SK-N-MC (cell line): Measurements from ENCODE around the gene EPB41L4B.

Experiments used
- DNase-seq: peaks from one replicate; pipeline ENCODE4 v3.0.0-alpha.2; 2011; ENCODE audit warnings: low read depth, low spot score
- H3K27ac ChIP-seq: fragments of 200-600 bp; sonication (generic); 2 replicates; pipeline ENCODE4 v1.5.1; 2016; ENCODE audit warnings: mixed run types
- H3K36me3 ChIP-seq: fragments of 200-600 bp; sonication (generic); 2 replicates; pipeline ENCODE4 v1.6.1; 2017; ENCODE audit warnings: antibody characterized with exemption, low read length, mixed read lengths; ENCODE audit not compliant: insufficient read depth
- H3K4me3 ChIP-seq: fragments of 200-600 bp; sonication (generic); 2 replicates; pipeline ENCODE4 v1.5.1; 2016
- H3K9ac ChIP-seq: fragments of 200-600 bp; sonication (generic); 2 replicates; pipeline ENCODE4 v1.8.0; 2017; ENCODE audit warnings: mixed run types, mixed read lengths; ENCODE audit not compliant: insufficient read length
- H3K9me3 ChIP-seq: fragments of 200-600 bp; sonication (generic); 2 replicates; pipeline ENCODE4 v1.6.1; 2017; ENCODE audit warnings: low read depth, mild to moderate bottlenecking, antibody characterized with exemption, low read length, moderate library complexity, mixed read lengths
- EZH2 ChIP-seq: fragments of 200-600 bp; sonication (generic); IDR thresholded peaks from one replicate; pipeline ENCODE4 v1.6.1; 2017; ENCODE audit warnings: antibody characterized with exemption
- FOXP2 ChIP-seq: optimal IDR thresholded peaks from 2 replicates; pipeline ENCODE3; 2011; ENCODE audit warnings: mild to moderate bottlenecking, moderate library complexity; ENCODE audit not compliant: insufficient read depth; ENCODE audit errors: extremely low read length, control extremely low read depth
- POLR2AphosphoS5 ChIP-seq: IDR thresholded peaks from 2 replicates; pipeline ENCODE4 v1.6.1; 2012; ENCODE audit warnings: mild to moderate bottlenecking, low read depth, low read length, borderline replicate concordance

Gene EPB41L4B

DNA sequence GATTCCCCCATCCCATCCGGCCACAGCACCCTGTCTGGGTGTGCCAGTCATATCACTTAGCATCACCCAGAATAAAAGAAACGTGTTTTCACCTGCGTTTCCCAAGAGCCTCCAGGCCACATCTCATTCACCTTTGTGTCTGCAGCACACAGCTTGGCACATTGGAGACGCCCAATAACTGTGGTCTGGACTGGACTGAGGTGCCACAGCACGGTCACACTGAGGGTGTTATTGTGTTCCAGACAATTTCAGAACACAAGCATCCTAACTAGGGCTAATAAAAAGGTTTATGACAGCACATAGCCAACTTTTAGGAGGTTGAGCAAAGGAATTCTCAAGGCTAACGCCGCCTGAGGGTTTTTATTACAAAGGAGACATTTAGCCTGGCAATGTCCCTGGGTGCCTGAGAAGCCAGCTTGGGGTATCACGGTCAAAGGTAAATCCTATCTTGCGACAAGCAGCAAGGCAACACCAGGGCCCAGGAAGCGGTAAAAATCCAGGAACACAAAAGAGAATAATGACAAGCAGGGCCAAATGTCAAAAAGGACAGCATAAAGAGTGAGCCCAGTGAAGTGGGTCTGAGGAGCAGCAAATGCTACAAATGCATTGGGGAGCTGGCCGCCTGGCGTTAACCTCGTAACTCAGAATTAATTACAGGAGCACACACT is 3.4 kb downstream of the EPB41L4B start:
- H3K4me3 ChIP-seq, result no peak overlapping the region
- H3K9me3 ChIP-seq, result no peaks in the 10 kb centered on the region
- H3K36me3 ChIP-seq, result no peaks in the 10 kb centered on the region
- H3K27ac ChIP-seq, result no peak overlapping the region
- TF ChIP-seq EZH2 (no peak), POLR2AphosphoS5 (no peak), FOXP2 (no peak)
- no peak overlapping the region for H3K9ac ChIP-seq
- DNase-seq, result no peak

DNA sequence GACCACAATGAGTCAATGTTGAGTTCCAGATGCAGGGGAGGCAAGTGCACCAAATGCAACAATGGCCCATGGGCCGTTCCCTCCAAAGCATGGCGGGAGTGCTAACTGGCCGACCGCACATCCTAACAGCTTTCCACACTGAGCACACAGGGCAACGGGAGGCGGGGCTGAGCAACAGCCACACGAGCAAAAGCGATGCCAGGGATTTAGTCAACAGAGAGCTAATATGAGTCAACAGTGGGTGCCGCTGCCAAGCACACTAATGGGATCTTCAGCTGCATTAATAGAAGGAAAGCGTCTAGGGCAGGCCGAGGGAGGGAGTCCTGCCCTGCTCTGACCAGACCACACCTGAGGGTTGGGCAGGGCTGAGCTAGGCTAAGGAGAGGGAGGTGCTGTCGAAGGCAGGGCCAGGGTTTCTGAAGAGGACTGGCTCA is 4.6 kb downstream of the EPB41L4B start:
- H3K36me3 ChIP-seq, result no peaks in the 10 kb centered on the region
- no peak overlapping the region for H3K27ac ChIP-seq
- DNase-seq, result no peak
- no peak for TF ChIP-seq FOXP2
- no peak for TF ChIP-seq POLR2AphosphoS5
- no peak for TF ChIP-seq EZH2
- no peak overlapping the region for H3K9ac ChIP-seq
- no peaks in the 10 kb centered on the region for H3K9me3 ChIP-seq
- H3K4me3 ChIP-seq, result no peak overlapping the region

GRCh38 chr9:109315480-109316206 is 5.2 kb downstream of the EPB41L4B start:
- no peak for TF ChIP-seq EZH2
- TF ChIP-seq FOXP2, result no peak
- TF ChIP-seq POLR2AphosphoS5, result no peak

DNA sequence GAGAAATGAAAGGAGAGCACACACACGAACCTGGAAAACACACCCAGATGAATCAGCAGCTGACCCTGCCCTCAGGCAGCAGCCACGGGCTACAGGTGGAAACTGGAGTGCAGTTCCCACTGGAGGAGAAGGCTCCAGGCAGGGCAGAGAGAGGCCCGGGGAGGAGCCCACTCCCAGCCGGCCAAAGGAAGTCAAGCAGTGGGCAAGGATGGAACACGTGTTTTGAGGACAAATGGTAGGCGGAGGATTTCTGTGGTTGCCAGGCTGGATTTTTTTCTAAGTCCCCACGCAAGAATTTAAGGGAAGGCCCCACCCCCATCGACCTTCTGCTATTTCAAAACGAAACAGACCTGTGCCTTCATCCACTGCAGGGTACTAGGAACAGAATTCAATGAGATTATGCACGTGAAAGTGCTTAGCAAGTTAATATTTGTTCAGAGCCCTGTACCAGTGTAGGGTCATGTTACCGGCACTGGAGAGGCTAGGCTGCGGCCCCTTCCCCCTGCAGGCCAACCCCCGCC is 6.8 kb downstream of the EPB41L4B start:
- Histone ChIP-seq H3K36me3 (no peaks in the 10 kb centered on the region), H3K4me3 (no peak overlapping the region), H3K9me3 (no peaks in the 10 kb centered on the region), H3K9ac (no peak overlapping the region), H3K27ac (no peak overlapping the region)
- TF ChIP-seq EZH2, result no peak
- no peak for TF ChIP-seq FOXP2
- no peak for TF ChIP-seq POLR2AphosphoS5
- no peak for DNase-seq

More at GRCh38 chr9:109315480-109316206, 5.2 kb downstream of the EPB41L4B start:
- Histone ChIP-seq H3K9me3 (no peaks in the 10 kb centered on the region), H3K36me3 (no peaks in the 10 kb centered on the region), H3K4me3 (no peak overlapping the region), H3K9ac (no peak overlapping the region), H3K27ac (no peak overlapping the region)
- no peak for DNase-seq

DNA sequence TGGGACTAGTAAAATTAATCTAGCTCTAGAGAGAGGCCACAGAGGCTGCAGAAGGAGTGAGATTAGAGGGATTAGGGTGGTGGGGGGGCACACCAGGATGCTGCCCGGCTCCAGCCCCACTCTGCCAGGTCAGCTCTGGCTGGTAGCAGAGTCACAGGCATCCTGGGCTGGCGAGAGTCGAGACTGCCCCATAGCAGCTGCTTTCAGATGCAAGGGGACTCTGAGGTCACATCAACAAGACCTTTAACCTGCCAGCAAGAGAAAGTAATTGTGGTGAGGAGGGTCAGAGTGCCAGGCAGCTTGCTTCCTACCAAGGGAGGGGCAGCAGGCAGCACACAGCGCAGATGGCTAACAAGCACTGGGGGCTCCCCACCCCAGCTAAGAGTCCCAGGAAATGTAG is 7.5 kb downstream of the EPB41L4B start:
- no peak for TF ChIP-seq EZH2
- no peak for TF ChIP-seq FOXP2
- TF ChIP-seq POLR2AphosphoS5, result no peak
- H3K9me3 ChIP-seq, result no peaks in the 10 kb centered on the region
- no peak overlapping the region for H3K4me3 ChIP-seq
- H3K9ac ChIP-seq, result no peak overlapping the region
- H3K36me3 ChIP-seq, result no peaks in the 10 kb centered on the region
- no peak for DNase-seq
- no peak overlapping the region for H3K27ac ChIP-seq

GRCh38 chr9:109312783-109313182 is 8.1 kb downstream of the EPB41L4B start:
- Histone ChIP-seq H3K4me3 (no peak overlapping the region), H3K27ac (no peak overlapping the region), H3K36me3 (no peaks in the 10 kb centered on the region), H3K9me3 (no peaks in the 10 kb centered on the region), H3K9ac (no peak overlapping the region)
- TF ChIP-seq FOXP2, result no peak
- no peak for TF ChIP-seq EZH2
- no peak for TF ChIP-seq POLR2AphosphoS5
- no peak for DNase-seq

DNA sequence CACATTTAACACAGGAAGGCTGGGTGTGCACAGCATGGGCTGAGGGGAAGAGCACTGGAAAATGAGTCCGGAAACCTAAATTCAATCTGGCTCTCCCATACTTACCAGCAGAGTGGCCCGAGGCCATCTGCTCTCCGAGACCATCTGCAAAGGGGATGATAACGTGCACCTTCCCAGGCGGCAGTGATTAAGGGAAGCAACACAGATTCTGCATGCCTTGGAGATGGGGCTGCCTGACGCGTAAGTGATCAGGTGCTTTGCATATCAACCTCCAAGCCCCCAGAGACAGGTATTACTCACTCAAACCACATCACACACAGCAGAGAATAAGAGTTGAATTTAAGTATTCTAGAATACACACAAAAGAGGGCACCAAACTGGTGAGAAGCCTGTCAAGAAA is 9.1 kb downstream of the EPB41L4B start:
- Histone ChIP-seq H3K9me3 (no peaks in the 10 kb centered on the region), H3K9ac (no peak overlapping the region), H3K36me3 (no peaks in the 10 kb centered on the region), H3K4me3 (no peak overlapping the region), H3K27ac (no peak overlapping the region)
- DNase-seq, result no peak
- TF ChIP-seq POLR2AphosphoS5 (no peak), FOXP2 (no peak), EZH2 (no peak)

DNA sequence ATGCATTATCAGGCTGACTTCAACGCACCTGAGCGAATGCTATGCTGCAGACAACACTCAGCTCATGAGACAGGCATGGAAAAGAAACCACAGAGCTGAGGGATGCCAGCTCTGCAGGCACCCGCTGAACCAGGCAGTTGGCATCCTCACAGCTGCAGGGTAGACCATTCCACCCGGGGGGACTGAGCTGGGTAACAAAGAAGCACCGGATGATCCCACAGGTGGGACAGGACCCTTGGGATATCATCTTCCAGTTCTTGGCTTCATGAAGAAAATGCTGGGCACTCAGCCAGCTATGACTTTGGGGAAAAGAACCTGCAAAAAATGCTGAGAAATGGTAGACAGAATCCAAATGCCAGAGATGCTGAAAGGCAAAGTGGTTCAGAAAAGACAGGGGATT is 9.6 kb downstream of the EPB41L4B start:
- TF ChIP-seq FOXP2 (no peak), EZH2 (no peak), POLR2AphosphoS5 (no peak)
- DNase-seq, result no peak
- Histone ChIP-seq H3K36me3 (no peaks in the 10 kb centered on the region), H3K4me3 (no peak overlapping the region), H3K9me3 (no peaks in the 10 kb centered on the region), H3K27ac (no peak overlapping the region), H3K9ac (no peak overlapping the region)

DNA sequence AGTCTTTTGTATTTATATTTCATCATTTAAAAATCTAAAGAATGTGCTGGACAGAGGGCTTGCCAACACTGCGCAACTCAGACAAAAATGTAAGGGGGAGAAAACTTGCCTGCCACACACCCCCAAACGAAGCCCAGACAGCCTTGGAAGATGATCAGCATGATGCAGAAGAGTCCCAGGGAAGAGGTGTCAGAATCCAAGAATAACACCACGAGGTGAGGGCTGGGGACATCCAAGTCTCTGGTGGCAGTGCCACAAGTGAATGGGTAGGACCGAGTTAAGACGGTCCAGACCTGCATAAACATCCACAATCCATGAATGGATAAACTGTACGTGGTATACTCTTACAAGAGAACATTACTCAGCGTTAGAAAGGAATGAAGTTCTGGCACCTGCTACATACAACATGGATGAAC is 10.4 kb downstream of the EPB41L4B start:
- Histone ChIP-seq H3K4me3 (no peak overlapping the region), H3K9ac (no peak overlapping the region), H3K9me3 (no peaks in the 10 kb centered on the region), H3K36me3 (no peaks in the 10 kb centered on the region), H3K27ac (no peak overlapping the region)
- TF ChIP-seq EZH2 (no peak), POLR2AphosphoS5 (no peak), FOXP2 (no peak)
- no peak for DNase-seq
